ENCODE data around the gene FA2H. TPM values are rescaled to one million over a fixed set of nuclear protein-coding genes. Genes with fewer than 3 reads are reported as not detected.
A peak's percentile ranks its signal among the peaks of the same experiment; 100 is the strongest.

The FA2H gene
- total and polyA plus RNA-seq, 2 experiments from 2014 or later = 5.7 to 6.3 TPM

DNA sequence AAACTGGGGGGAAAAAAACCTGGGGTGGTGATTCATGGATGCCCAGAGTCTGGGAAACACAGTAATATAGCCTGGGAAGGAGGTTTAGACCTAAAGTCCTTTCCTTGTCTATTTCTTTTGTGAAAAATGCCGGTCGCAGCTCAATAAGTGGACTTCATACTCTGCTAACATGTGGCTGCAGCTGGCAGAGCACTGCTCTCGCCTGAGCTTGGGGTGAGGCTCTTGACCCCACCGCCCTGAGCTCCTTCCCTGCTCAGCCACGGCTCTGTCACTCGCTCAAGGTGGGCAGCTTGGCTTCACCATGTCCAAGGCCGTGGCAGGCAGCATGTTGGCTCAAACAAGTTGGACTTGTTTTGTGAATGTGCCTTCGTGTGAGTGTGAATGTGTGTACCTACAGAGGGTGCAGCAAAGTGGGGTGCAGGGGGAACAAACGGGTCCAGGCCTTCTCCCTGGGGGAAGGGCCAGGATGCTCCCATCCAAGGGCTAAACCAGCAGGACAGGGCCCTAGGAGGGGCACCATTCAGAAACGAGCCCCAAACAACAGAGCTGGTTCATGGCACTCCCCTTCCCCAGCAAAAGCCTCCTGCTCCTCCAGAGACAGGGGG lies 4.9 kb downstream of the FA2H start:
- Histone ChIP-seq H3K79me2 (replicated peaks; ENCODE audit: insufficient read depth) (no peaks in the 10 kb centered on the region), H3K4me3 (no peak overlapping the region), H3K4me2 (no peak overlapping the region), H4K20me1 (replicated peaks; ENCODE audit: insufficient read depth) (peaks cover 2% of the 10 kb centered on the region; the same call in 1 of the 2 replicates), H3K27me3 (ENCODE audit: insufficient read depth) (peaks cover 15% of the 10 kb centered on the region), H3F3A (replicated peaks; ENCODE audit: low read depth) (no peaks in the 10 kb centered on the region; the same call in 1 of the 2 replicates), H2AFZ (no peak overlapping the region), H3K4me1 (ENCODE audit: insufficient read depth) (peaks cover 9% of the 10 kb centered on the region), H3K9me2 (ENCODE audit: insufficient read depth) (no peaks in the 10 kb centered on the region), H3K36me3 (ENCODE audit: insufficient read depth) (0 out of 2 replicates have a peak, but pooled peaks cover 3% of the 10 kb centered on the region), H3K27ac (ENCODE audit: low read depth) (no peak overlapping the region)
- ATAC-seq (no peak), DNase-seq (ENCODE audit: low spot score) (no peak)
- Mint-ChIP-seq H3K4me3 (no peak overlapping the region), H3K27ac (no peak overlapping the region), H3K9me3 (no peaks in the 10 kb centered on the region), H3K27me3 (ENCODE audit: insufficient read depth, low read depth, poor library complexity) (peaks cover 32% of the 10 kb centered on the region), H3K4me1 (peaks cover 6% of the 10 kb centered on the region; the same call in 2 of the 3 replicates), H3K36me3 (ENCODE audit: low read depth) (no peaks in the 10 kb centered on the region)
- TF ChIP-seq JUNB (IDR thresholded peaks at IDR 0.05; ENCODE audit: unreplicated experiment) = no peak

- TF ChIP-seq, protein P1, sequence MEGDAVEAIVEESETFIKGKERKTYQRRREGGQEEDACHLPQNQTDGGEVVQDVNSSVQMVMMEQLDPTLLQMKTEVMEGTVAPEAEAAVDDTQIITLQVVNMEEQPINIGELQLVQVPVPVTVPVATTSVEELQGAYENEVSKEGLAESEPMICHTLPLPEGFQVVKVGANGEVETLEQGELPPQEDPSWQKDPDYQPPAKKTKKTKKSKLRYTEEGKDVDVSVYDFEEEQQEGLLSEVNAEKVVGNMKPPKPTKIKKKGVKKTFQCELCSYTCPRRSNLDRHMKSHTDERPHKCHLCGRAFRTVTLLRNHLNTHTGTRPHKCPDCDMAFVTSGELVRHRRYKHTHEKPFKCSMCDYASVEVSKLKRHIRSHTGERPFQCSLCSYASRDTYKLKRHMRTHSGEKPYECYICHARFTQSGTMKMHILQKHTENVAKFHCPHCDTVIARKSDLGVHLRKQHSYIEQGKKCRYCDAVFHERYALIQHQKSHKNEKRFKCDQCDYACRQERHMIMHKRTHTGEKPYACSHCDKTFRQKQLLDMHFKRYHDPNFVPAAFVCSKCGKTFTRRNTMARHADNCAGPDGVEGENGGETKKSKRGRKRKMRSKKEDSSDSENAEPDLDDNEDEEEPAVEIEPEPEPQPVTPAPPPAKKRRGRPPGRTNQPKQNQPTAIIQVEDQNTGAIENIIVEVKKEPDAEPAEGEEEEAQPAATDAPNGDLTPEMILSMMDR (conservative IDR thresholded peaks at IDR 0.05; ENCODE audit: low read depth in 2 of 2) = 0 out of 4 replicates have a peak, but pooled peaks of 1 of the 2 experiments have one; percentile 6
- TF ChIP-seq JUNB (IDR thresholded peaks at IDR 0.05; ENCODE audit: unreplicated experiment) = no peak
- 0 out of 2 replicates have a peak, but pooled peaks cover 3% of the 10 kb centered on the region for H3K36me3 ChIP-seq (ENCODE audit: insufficient read depth)
- H3K4me1 Mint-ChIP-seq = no peaks in the 10 kb centered on the region
- no peak overlapping the region for H3K4me3 ChIP-seq
- peaks cover 7% of the 10 kb centered on the region for H3K27me3 ChIP-seq (ENCODE audit: insufficient read depth)
- no peaks in the 10 kb centered on the region for H3K36me3 Mint-ChIP-seq (ENCODE audit: low read depth)
- peaks cover 25% of the 10 kb centered on the region for H3K27me3 Mint-ChIP-seq (ENCODE audit: insufficient read depth, low read depth, poor library complexity)
- DNase-seq (ENCODE audit: low spot score) (no peak), ATAC-seq (peak; percentile 39; the same call in 2 of the 3 replicates)
- H3K4me1 ChIP-seq (ENCODE audit: insufficient read depth) = peaks cover 2% of the 10 kb centered on the region; the same call in 1 of the 2 replicates
- no peak overlapping the region for H3K4me3 Mint-ChIP-seq
- H3K79me2 ChIP-seq (replicated peaks; ENCODE audit: insufficient read depth) = no peaks in the 10 kb centered on the region
- H3K4me2 ChIP-seq = no peak overlapping the region
- 0 out of 2 replicates have a peak overlapping the region, but pooled peaks have one; percentile 14 for H3K27ac ChIP-seq (ENCODE audit: low read depth)
- H3K9me2 ChIP-seq (ENCODE audit: insufficient read depth) = no peaks in the 10 kb centered on the region
- H4K20me1 ChIP-seq (replicated peaks; ENCODE audit: insufficient read depth) = peaks cover 6% of the 10 kb centered on the region; the same call in 1 of the 2 replicates
- no peak overlapping the region for H2AFZ ChIP-seq
- H3K27ac Mint-ChIP-seq = no peak overlapping the region
- H3F3A ChIP-seq (replicated peaks; ENCODE audit: low read depth) = no peaks in the 10 kb centered on the region
- H3K9me3 Mint-ChIP-seq = no peaks in the 10 kb centered on the region
These were observed 6.4 kb downstream of the FA2H start for GRCh38 chr16:74768239-74768638.

GRCh38 chr16:74767749-74768148 lies 6.9 kb downstream of the FA2H start:
- H3K27ac Mint-ChIP-seq = no peak overlapping the region
- ATAC-seq = peak; percentile 34; the same call in 2 of the 3 replicates

More at GRCh38 chr16:74767749-74768148, 6.9 kb downstream of the FA2H start:
- Histone ChIP-seq H3F3A (replicated peaks; ENCODE audit: low read depth) (no peaks in the 10 kb centered on the region), H3K9me2 (ENCODE audit: insufficient read depth) (no peaks in the 10 kb centered on the region), H3K27me3 (ENCODE audit: insufficient read depth) (peaks cover 2% of the 10 kb centered on the region), H3K4me2 (no peak overlapping the region), H4K20me1 (replicated peaks; ENCODE audit: insufficient read depth) (peaks cover 6% of the 10 kb centered on the region; the same call in 1 of the 2 replicates), H3K79me2 (replicated peaks; ENCODE audit: insufficient read depth) (no peaks in the 10 kb centered on the region), H3K4me1 (ENCODE audit: insufficient read depth) (no peaks in the 10 kb centered on the region), H3K4me3 (no peak overlapping the region), H3K27ac (ENCODE audit: low read depth) (no peak overlapping the region), H2AFZ (no peak overlapping the region), H3K36me3 (ENCODE audit: insufficient read depth) (no peaks in the 10 kb centered on the region)
- Mint-ChIP-seq H3K9me3 (no peaks in the 10 kb centered on the region), H3K36me3 (ENCODE audit: low read depth) (no peaks in the 10 kb centered on the region), H3K27me3 (ENCODE audit: insufficient read depth, low read depth, poor library complexity) (peaks cover 21% of the 10 kb centered on the region), H3K4me1 (no peaks in the 10 kb centered on the region), H3K4me3 (no peak overlapping the region)
- DNase-seq (ENCODE audit: low spot score) = no peak
- TF ChIP-seq, protein P1 (conservative IDR thresholded peaks at IDR 0.05; ENCODE audit: low read depth in 2 of 2) = 0 out of 4 replicates have a peak, but pooled peaks of 1 of the 2 experiments have one; percentile 7
- no peak for TF ChIP-seq JUNB (IDR thresholded peaks at IDR 0.05; ENCODE audit: unreplicated experiment)

All from GM23338 (cell line).